SK-N-SH (cell line): Measurements from ENCODE around the gene SNU13. TPM values are rescaled to one million over a fixed set of nuclear protein-coding genes. Genes with fewer than 3 reads are reported as not detected.
"Not testable (repeated sequence)": the region's sequence is repeated elsewhere in the genome, so short reads cannot be mapped to it uniquely, and the experiment has no call there.

Experiments used
- CTCF ChIA-PET: fragments of 300-600, 350-600 bp; formaldehyde crosslinking; extraction: SDS; loops from one replicate; lab custom pipeline; 2021; lab: Yijun Ruan, JAX
- POLR2A ChIA-PET: fragments of 350-600 bp; sonication (Branson Sonifier 250); formaldehyde crosslinking; extraction: SDS; loops from one replicate; lab custom pipeline; 2020; ENCODE audit warnings: antibody characterized with exemption, inconsistent platforms; lab: Yijun Ruan, JAX
- DNase-seq: peaks from one replicate; pipeline ENCODE4 v3.0.0; 2012
- H2AFZ ChIP-seq: fragments of 200-600 bp; sonication (generic); 2 replicates; pipeline ENCODE4 v1.8.1; 2016; ENCODE audit warnings: antibody characterized with exemption, mild to moderate bottlenecking, low read depth
- H3F3A ChIP-seq: fragments of 200-600 bp; sonication (generic); replicated peaks from 2 replicates; pipeline ENCODE3; 2016; ENCODE audit warnings: antibody characterized with exemption, mild to moderate bottlenecking; ENCODE audit not compliant: insufficient read depth
- H3K27ac ChIP-seq, 2 experiments: fragments of 200-500 bp in 1 of 2; fragments of 200-600 bp in 1 of 2; sonication (Bioruptor generic) in 1 of 2; sonication (generic), shearing (Covaris generic) in 1 of 2; 2 replicates each; pipeline versions ENCODE4 v1.5.1 to v1.6.1; 2014 to 2016; ENCODE audit warnings: low read depth in 2 of 2, inconsistent platforms in 1 of 2, low read length in 1 of 2, mild to moderate bottlenecking in 1 of 2, mixed read lengths in 1 of 2
- H3K27me3 ChIP-seq: fragments of 200-600 bp; sonication (generic), shearing (Covaris generic); 2 replicates; pipeline ENCODE4 v1.6.1; 2016; ENCODE audit warnings: mixed run types; ENCODE audit not compliant: insufficient read depth
- H3K36me3 ChIP-seq, 2 experiments: fragments of 200-500 bp in 1 of 2; fragments of 200-600 bp in 1 of 2; sonication (Bioruptor generic) in 1 of 2; sonication (generic) in 1 of 2; replicated peaks in 1 of 2; 2 replicates each; pipeline versions ENCODE3 to v1.5.1; 2014 to 2016; ENCODE audit warnings: low read length in 1 of 2, mild to moderate bottlenecking in 1 of 2; ENCODE audit not compliant: insufficient read depth in 2 of 2, control insufficient read depth in 1 of 2
- H3K4me1 ChIP-seq, 2 experiments: fragments of 200-500 bp in 1 of 2; fragments of 200-600 bp in 1 of 2; sonication (Bioruptor generic) in 1 of 2; sonication (generic), shearing (Covaris generic) in 1 of 2; 2 replicates each; pipeline versions ENCODE4 v1.5.1 to v1.6.1; 2014 to 2016; ENCODE audit warnings: low read depth in 1 of 2, low read length in 1 of 2, mixed run types in 1 of 2; ENCODE audit not compliant: insufficient read depth in 2 of 2, control insufficient read depth in 1 of 2
- H3K4me2 ChIP-seq: fragments of 200-600 bp; sonication (generic), shearing (Covaris generic); 2 replicates; pipeline ENCODE4 v1.6.1; 2017; ENCODE audit warnings: mixed run types
- H3K4me3 ChIP-seq, 2 experiments: fragments of 200-500 bp in 1 of 2; fragments of 200-600 bp in 1 of 2; sonication (Bioruptor generic) in 1 of 2; sonication (generic), shearing (Covaris generic) in 1 of 2; 2 replicates each; pipeline versions ENCODE4 v1.5.1 to v1.8.1; 2014 to 2016; ENCODE audit warnings: low read depth in 2 of 2, inconsistent platforms in 1 of 2, low read length in 1 of 2, mild to moderate bottlenecking in 1 of 2, mixed read lengths in 1 of 2, moderate library complexity in 1 of 2
- H3K79me2 ChIP-seq: fragments of 200-600 bp; sonication (generic); 2 replicates; pipeline ENCODE4 v1.8.1; 2017; ENCODE audit warnings: mild to moderate bottlenecking; ENCODE audit not compliant: insufficient read depth
- H3K9ac ChIP-seq: fragments of 200-600 bp; sonication (generic); 2 replicates; pipeline ENCODE4 v1.6.1; 2017; ENCODE audit warnings: mixed run types
- H3K9me2 ChIP-seq: fragments of 200-600 bp; sonication (generic); 2 replicates; pipeline ENCODE4 v1.6.1; 2017; ENCODE audit warnings: mixed run types
- H3K9me3 ChIP-seq: fragments of 200-600 bp; sonication (generic); 2 replicates; pipeline ENCODE4 v1.6.1; 2017; ENCODE audit warnings: mixed run types, mild to moderate bottlenecking, moderate library complexity
- H4K20me1 ChIP-seq: fragments of 200-600 bp; sonication (generic); 2 replicates; pipeline ENCODE4 v1.6.1; 2017; ENCODE audit warnings: mild to moderate bottlenecking, mixed run types; ENCODE audit not compliant: insufficient read depth
- EZH2phosphoT487 ChIP-seq: fragments of 200-600 bp; sonication (generic); IDR thresholded peaks from 2 replicates; pipeline ENCODE4 v1.6.1; 2017; ENCODE audit warnings: low read depth, mixed run types, mild to moderate bottlenecking, antibody characterized with exemption, moderate library complexity, borderline replicate concordance
- FOSL2 ChIP-seq: IDR thresholded peaks from 2 replicates; pipeline ENCODE4 v1.4.0; 2012; ENCODE audit warnings: low read depth, mild to moderate bottlenecking, moderate library complexity, borderline replicate concordance
- FOXJ3 ChIP-seq: sonication (generic); formaldehyde crosslinking; IDR thresholded peaks from 2 replicates; pipeline ENCODE4 v1.5.1; 2020; ENCODE audit warnings: mild to moderate bottlenecking, missing genetic modification reagents
- FOXM1 ChIP-seq: IDR thresholded peaks from 2 replicates; pipeline ENCODE4 v1.4.0; 2012; ENCODE audit warnings: low read depth, mild to moderate bottlenecking
- GABPA ChIP-seq: IDR thresholded peaks from 2 replicates; pipeline ENCODE4 v1.4.0; 2012; ENCODE audit warnings: low read depth, mild to moderate bottlenecking
- MEF2A ChIP-seq: IDR thresholded peaks from 2 replicates; pipeline ENCODE4 v1.4.0; 2012; ENCODE audit warnings: low read depth, borderline replicate concordance
- NRF1 ChIP-seq: IDR thresholded peaks from 2 replicates; pipeline ENCODE4 v1.6.1; 2012; ENCODE audit warnings: low read depth, mild to moderate bottlenecking, low read length
- RAD21 ChIP-seq: IDR thresholded peaks from 2 replicates; pipeline ENCODE4 v1.6.1; 2012; ENCODE audit warnings: mild to moderate bottlenecking, low read length
- RFX5 ChIP-seq: IDR thresholded peaks from 2 replicates; pipeline ENCODE4 v1.6.1; 2012; ENCODE audit warnings: mild to moderate bottlenecking, improper control_type of control experiment, low read length
- SIN3A ChIP-seq: IDR thresholded peaks from 2 replicates; pipeline ENCODE4 v1.6.1; 2012; ENCODE audit warnings: low read depth, mild to moderate bottlenecking, low read length, moderate library complexity, borderline replicate concordance
- SMC3 ChIP-seq: IDR thresholded peaks from 2 replicates; pipeline ENCODE4 v1.6.1; 2012; ENCODE audit warnings: low read depth, low read length, improper control_type of control experiment
- TAF1 ChIP-seq: IDR thresholded peaks from 2 replicates; pipeline ENCODE4 v1.6.1; 2012; ENCODE audit warnings: low read depth, mild to moderate bottlenecking, low read length, moderate library complexity, borderline replicate concordance
- TCF12 ChIP-seq: IDR thresholded peaks from 2 replicates; pipeline ENCODE4 v1.4.0; 2012
- TEAD4 ChIP-seq: IDR thresholded peaks from 2 replicates; pipeline ENCODE4 v1.4.0; 2012; ENCODE audit warnings: mild to moderate bottlenecking, borderline replicate concordance; ENCODE audit not compliant: insufficient read depth
- YY1 ChIP-seq: IDR thresholded peaks from 2 replicates; pipeline ENCODE4 v1.4.0; 2012; ENCODE audit warnings: low read depth, mild to moderate bottlenecking
- WGBS: methylation state at CpG from one replicate; pipeline ENCODE4 v1.1.6; 2017; ENCODE audit warnings: low lambda C conversion rate; 5-methylcytosine and 5-hydroxymethylcytosine counted together
- polyA plus RNA-seq, 3 experiments: library from polyadenylated mRNA; depleted of rRNA; stranded (reverse); fragments of >200 nt; gene quantifications; 2 replicates each; pipeline ENCODE4 v1.2.3, GENCODE V29; 2012
- TF ChIP-seq, protein P1 (sequence below): IDR thresholded peaks from 2 replicates; pipeline ENCODE4; 2012
- TF ChIP-seq, protein P2 (sequence below): fragments of 200-600 bp; sonication (generic); IDR thresholded peaks from 2 replicates; pipeline ENCODE4 v1.6.1; 2017; ENCODE audit warnings: antibody characterized with exemption, mild to moderate bottlenecking, moderate library complexity
- TF ChIP-seq, protein P3 (sequence below): IDR thresholded peaks from 2 replicates; pipeline ENCODE4 v1.4.0; 2012; ENCODE audit warnings: low read depth, borderline replicate concordance

The SNU13 gene
- polyA plus RNA-seq, 1 of the 3 experiments (the other 2 are of a cell fraction): 282 TPM

DNA sequence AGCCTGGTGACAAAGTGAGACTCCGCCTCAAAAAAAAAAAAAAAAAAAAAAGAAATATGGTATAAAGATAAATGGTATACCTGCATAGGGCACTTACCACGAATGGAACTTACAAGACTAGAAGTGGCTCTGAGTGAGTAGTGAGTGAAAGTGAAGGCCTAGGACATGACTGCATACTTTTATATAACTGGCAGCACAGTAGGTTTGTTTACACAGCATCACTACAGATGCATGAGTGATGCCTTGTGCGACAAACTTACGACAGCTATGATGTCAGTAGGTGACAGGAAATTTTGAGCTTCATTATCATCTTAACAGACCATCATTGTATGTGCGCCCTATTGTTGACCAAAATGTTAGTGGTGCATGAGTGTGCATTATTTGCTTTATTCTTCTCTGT, 49.9 kb downstream of the SNU13 start:
- 83% methylated on average over 3 of the region's 5 CpGs for WGBS
- no peaks in the 10 kb centered on the region for H3K4me1 ChIP-seq

DNA sequence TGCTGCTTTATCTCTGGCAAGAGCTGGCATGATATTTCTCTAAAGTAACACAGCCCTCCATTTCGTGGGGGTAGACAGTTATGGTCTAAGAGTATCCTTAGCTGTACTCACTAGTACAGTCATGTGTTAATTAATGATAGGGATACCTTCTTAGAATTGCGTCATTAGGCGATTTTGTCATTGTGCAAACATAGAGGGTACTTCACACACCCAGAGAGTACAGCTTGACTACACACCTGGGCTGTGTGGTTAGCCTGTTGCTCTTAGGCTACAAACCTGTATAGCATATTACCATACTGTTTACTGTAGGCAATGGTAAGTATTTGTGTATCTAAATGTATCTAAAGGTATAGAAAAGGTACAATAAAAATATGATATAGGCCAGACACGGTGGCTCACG, 50.5 kb downstream of the SNU13 start:
- peaks cover 3% of the 10 kb centered on the region; the same call in 1 of the 2 replicates for H4K20me1 ChIP-seq
- DNase-seq: no peak
- H3K9me3 ChIP-seq: no peaks in the 10 kb centered on the region
- H3K27me3 ChIP-seq: no peaks in the 10 kb centered on the region
- peaks cover 6% of the 10 kb centered on the region for H3F3A ChIP-seq
- TF ChIP-seq FOXJ3: no peak
- TF ChIP-seq RFX5: no peak
- no peak for TF ChIP-seq TAF1
- TF ChIP-seq FOXM1: no peak
- TF ChIP-seq RAD21: no peak
- no peaks in the 10 kb centered on the region for H3K9me2 ChIP-seq
- H3K4me1 ChIP-seq: no peaks in the 10 kb centered on the region
- H3K27ac ChIP-seq: no peak overlapping the region
- no peak overlapping the region for H2AFZ ChIP-seq
- POLR2A ChIA-PET: no interaction called here
- no peak overlapping the region for H3K4me2 ChIP-seq
- H3K4me3 ChIP-seq: no peak overlapping the region
- peaks cover 54% of the 10 kb centered on the region for H3K79me2 ChIP-seq
- CTCF ChIA-PET: no interaction called here
- no peak overlapping the region for H3K9ac ChIP-seq
- 92% methylated on average over 5 of the region's 5 CpGs for WGBS
- H3K36me3 ChIP-seq: peaks cover 7 to 16% of the 10 kb centered on the region in 2 experiments

More for the DNA sequence above, 49.9 kb downstream of the SNU13 start:
- peaks cover 3% of the 10 kb centered on the region; the same call in 1 of the 2 replicates for H4K20me1 ChIP-seq
- TF ChIP-seq YY1 (no peak), GABPA (no peak), MEF2A (no peak), EZH2phosphoT487 (no peak), SMC3 (no peak), TCF12 (no peak), TEAD4 (no peak), RFX5 (no peak), FOSL2 (no peak), SIN3A (no peak), NRF1 (no peak), FOXM1 (no peak)
- TF ChIP-seq, protein P1, sequence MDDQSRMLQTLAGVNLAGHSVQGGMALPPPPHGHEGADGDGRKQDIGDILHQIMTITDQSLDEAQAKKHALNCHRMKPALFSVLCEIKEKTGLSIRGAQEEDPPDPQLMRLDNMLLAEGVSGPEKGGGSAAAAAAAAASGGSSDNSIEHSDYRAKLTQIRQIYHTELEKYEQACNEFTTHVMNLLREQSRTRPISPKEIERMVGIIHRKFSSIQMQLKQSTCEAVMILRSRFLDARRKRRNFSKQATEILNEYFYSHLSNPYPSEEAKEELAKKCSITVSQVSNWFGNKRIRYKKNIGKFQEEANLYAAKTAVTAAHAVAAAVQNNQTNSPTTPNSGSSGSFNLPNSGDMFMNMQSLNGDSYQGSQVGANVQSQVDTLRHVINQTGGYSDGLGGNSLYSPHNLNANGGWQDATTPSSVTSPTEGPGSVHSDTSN: no peak
- TF ChIP-seq, protein P2, sequence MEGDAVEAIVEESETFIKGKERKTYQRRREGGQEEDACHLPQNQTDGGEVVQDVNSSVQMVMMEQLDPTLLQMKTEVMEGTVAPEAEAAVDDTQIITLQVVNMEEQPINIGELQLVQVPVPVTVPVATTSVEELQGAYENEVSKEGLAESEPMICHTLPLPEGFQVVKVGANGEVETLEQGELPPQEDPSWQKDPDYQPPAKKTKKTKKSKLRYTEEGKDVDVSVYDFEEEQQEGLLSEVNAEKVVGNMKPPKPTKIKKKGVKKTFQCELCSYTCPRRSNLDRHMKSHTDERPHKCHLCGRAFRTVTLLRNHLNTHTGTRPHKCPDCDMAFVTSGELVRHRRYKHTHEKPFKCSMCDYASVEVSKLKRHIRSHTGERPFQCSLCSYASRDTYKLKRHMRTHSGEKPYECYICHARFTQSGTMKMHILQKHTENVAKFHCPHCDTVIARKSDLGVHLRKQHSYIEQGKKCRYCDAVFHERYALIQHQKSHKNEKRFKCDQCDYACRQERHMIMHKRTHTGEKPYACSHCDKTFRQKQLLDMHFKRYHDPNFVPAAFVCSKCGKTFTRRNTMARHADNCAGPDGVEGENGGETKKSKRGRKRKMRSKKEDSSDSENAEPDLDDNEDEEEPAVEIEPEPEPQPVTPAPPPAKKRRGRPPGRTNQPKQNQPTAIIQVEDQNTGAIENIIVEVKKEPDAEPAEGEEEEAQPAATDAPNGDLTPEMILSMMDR: no peak
- TF ChIP-seq, protein P3, sequence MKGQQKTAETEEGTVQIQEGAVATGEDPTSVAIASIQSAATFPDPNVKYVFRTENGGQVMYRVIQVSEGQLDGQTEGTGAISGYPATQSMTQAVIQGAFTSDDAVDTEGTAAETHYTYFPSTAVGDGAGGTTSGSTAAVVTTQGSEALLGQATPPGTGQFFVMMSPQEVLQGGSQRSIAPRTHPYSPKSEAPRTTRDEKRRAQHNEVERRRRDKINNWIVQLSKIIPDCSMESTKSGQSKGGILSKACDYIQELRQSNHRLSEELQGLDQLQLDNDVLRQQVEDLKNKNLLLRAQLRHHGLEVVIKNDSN: no peak
- no peaks in the 10 kb centered on the region for H3K9me2 ChIP-seq
- POLR2A ChIA-PET: interaction anchor here (0.7 kb wide), 1 partner anchor 17 kb away, joined by 3 read pairs; no protein-coding TSS in a partner anchor
- H3K4me3 ChIP-seq: no peak overlapping the region
- H3K9me3 ChIP-seq: no peaks in the 10 kb centered on the region
- no peak overlapping the region for H2AFZ ChIP-seq
- no peak overlapping the region for H3K27ac ChIP-seq
- peaks cover 6% of the 10 kb centered on the region for H3F3A ChIP-seq
- no peak overlapping the region for H3K9ac ChIP-seq
- no peak overlapping the region for H3K4me2 ChIP-seq
- H3K36me3 ChIP-seq: peaks cover 7 to 16% of the 10 kb centered on the region in 2 experiments
- H3K27me3 ChIP-seq: no peaks in the 10 kb centered on the region
- peaks cover 52% of the 10 kb centered on the region for H3K79me2 ChIP-seq
- DNase-seq: no peak
- CTCF ChIA-PET: no interaction called here

DNA sequence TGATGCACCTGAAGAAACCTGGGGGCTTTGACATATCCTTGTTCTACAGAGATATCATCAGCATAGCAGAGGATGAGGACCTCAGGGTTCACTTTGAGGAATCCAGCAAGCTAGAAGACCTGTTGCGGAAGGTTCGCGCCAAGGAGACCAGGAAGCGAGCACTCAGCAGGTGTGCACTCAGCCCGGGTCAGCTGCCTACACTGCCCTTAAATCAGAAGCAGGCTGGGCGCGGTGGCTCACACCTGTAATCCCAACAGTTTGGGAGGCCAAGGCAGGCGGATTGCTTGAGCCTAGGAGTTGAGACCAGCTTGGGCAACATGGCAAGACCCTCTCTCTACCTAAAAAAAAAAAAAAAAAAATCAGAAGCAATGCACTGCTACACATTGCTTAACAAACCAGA, 51.0 kb downstream of the SNU13 start:
- H4K20me1 ChIP-seq, H3K9ac ChIP-seq, H3K4me2 ChIP-seq, H3K4me1 ChIP-seq, DNase-seq, H3K27ac ChIP-seq, H3K27me3 ChIP-seq, H3K4me3 ChIP-seq, H3K9me3 ChIP-seq, H3K9me2 ChIP-seq, H3F3A ChIP-seq, H2AFZ ChIP-seq: not testable (repeated sequence)
- ChIA-PET CTCF (interaction anchor here (0.7 kb wide), 1 partner anchor 28 kb away, joined by 3 read pairs; no protein-coding TSS in a partner anchor), POLR2A (interaction anchor here (0.6 kb wide), 1 partner anchor 152 kb away, joined by 3 read pairs; no protein-coding TSS in a partner anchor)
- 100% methylated on average over 2 of the region's 8 CpGs for WGBS
- Histone ChIP-seq H3K36me3 (peaks cover 7 to 16% of the 10 kb centered on the region in 2 experiments), H3K79me2 (peaks cover 49% of the 10 kb centered on the region)
